Right kidney (tissue), 1 donor: ENCODE measurements around the gene RABGAP1L.
"Not testable (repeated sequence)": the region's sequence is repeated elsewhere in the genome, so short reads cannot be mapped to it uniquely, and the experiment has no call there.

Experiments used
- DNase-seq: peaks from one replicate; pipeline ENCODE4 v3.0.0-alpha.2; 2016

RABGAP1L gene

DNA sequence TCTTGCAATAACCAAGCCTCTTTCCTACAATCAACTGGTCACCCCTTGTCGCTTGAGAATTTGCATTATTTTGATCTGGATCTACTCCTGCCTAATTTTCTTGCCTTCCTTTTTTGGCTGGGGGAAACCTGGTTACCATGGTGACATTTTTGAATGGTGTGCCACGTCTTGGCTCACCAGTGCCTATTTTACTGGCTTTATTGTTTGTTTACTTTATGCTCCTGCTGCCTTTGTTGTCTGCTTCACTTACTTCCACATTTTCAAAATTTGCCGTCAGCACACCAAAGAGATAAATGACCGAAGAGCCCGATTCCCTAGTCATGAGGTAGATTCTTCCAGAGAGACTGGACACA is 289.2 kb downstream of the RABGAP1L start:
- DNase-seq, result no peak

GRCh38 chr1:174448974-174449373 is 289.7 kb downstream of the RABGAP1L start:
- no peak for DNase-seq

DNA sequence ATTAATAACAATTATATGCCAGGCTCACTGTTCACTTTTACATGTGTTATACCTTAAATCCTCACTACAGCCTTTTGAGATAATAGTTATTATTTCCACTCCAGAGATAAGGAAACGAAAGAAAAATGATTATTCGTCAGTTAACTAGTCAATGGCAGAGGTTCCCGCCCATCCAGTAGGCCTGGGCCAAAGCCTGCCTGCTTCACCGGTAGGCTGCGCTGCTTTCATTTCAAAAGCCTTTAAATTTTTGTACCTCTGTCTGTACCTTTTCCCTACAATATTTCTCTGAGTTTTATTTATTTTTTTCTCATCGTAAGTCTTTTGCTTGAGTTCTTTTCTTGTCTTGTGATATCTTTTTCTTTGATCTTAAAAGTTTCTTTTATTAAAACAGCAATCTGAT is 292.1 kb downstream of the RABGAP1L start:
- no peak for DNase-seq

GRCh38 chr1:174465855-174466254 is 306.5 kb downstream of the RABGAP1L start:
- no peak for DNase-seq

GRCh38 chr1:174466607-174467006 is 307.3 kb downstream of the RABGAP1L start:
- DNase-seq, result no peak

- DNase-seq, result no peak
These were observed 309.7 kb downstream of the RABGAP1L start for GRCh38 chr1:174469052-174469451.

GRCh38 chr1:174469687-174470086 is 310.4 kb downstream of the RABGAP1L start:
- no peak for DNase-seq

GRCh38 chr1:174479281-174479680 is 320.0 kb downstream of the RABGAP1L start:
- DNase-seq, result no peak

DNA sequence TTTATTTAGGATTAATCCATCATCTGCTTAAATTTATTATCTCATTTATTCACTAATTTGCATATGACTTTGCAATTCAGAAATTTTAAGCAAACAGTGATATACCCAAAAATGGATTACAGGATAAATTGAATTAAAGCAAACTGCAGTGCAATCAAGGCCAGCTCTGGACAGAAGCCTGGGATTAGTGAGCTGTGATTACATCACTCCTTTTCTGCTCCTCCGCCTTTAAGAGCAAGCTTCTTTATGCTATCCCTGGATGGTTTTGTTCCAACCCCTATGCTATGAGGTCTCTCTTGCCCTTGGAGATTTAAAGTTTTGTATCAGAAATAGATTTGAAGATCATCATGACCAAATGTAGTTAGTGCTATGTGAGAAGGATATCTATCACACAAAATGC is 321.0 kb downstream of the RABGAP1L start:
- DNase-seq, result no peak

- DNase-seq, result no peak
These were observed 332.3 kb downstream of the RABGAP1L start for GRCh38 chr1:174491606-174492005.

DNA sequence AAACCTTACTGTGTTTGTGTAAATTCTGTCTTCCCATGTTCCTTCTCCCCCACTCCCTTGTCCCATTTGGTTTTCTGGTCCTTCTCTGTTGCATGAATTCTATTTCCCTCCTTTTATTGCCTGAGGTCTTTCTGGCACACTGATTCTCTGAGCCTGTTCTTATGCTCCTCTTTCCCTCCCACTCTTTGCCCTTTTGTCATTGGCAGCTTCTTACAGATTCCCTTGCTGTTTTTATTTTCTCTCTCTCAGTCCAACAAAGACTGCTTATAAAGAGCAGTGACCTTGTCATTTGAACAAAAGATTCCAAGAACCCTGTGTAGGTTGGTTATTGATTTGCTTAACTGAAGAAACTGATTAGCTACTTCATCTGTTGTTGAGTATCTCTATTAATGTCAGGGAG is 338.2 kb downstream of the RABGAP1L start:
- no peak for DNase-seq

- not testable (repeated sequence) for DNase-seq
These were observed 357.4 kb downstream of the RABGAP1L start for GRCh38 chr1:174516755-174517154.

- DNase-seq, result no peak
These were observed 360.5 kb downstream of the RABGAP1L start for GRCh38 chr1:174519844-174520243.

DNA sequence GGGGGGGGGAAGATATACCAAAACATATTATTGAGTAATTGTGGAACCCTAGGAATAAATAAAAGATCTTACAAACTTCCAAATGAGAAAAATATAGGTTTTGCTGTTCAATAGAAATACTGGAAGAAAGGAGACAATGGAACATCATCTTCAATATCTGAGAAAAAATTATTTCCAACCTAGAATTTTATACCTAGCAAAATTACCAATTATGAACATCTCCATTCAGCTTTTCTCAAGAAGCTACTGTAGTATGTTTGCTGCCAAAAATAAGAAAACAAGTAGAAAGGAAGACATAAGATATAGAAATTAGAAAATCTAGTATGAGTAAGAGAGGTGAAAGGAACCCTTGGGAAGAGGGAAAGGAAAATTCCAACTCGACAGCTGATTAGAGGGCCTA is 372.4 kb downstream of the RABGAP1L start:
- no peak for DNase-seq

DNA sequence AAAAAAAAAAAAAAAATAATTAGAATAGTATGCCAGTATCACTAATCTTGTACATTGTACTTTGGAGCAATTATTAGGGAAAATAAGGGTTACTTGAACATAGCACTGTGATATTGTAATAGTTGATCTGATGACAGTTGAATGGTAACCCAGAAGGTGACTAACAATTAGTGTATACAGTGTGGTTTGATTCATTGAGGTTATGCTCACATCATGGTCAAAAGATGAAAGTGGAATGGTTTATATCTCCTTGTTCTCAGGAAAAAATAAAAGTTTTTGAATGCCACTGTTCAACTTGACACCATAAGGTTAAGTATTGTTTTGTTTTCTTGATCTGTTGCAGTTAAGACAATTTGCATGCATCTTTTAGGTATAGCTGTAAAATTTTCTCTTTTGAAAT is 375.5 kb downstream of the RABGAP1L start:
- no peak for DNase-seq

GRCh38 chr1:174535207-174535606 is 375.9 kb downstream of the RABGAP1L start:
- DNase-seq, result no peak

GRCh38 chr1:174543421-174543820 is 384.1 kb downstream of the RABGAP1L start:
- not testable (repeated sequence) for DNase-seq

DNA sequence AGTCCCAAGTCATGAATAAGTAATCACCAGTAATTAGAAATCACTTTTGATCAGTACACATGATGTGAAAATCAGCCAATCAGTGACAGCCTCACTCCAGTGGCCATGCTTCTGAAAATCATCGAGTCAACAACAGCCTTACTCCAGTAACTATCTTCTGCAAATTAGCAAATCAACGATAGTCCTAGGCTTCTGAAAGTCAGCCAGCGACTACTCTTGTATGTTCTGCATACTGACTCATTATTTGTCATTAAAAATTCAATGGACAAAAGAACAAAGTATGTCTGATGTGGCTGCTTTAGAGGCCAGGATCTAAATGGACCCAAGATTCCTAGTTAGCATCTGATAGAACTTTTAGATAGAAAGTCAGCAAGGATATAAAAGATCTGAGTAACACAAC is 391.0 kb downstream of the RABGAP1L start:
- no peak for DNase-seq

- DNase-seq, result no peak
These were observed 397.1 kb downstream of the RABGAP1L start for GRCh38 chr1:174556392-174556791.

DNA sequence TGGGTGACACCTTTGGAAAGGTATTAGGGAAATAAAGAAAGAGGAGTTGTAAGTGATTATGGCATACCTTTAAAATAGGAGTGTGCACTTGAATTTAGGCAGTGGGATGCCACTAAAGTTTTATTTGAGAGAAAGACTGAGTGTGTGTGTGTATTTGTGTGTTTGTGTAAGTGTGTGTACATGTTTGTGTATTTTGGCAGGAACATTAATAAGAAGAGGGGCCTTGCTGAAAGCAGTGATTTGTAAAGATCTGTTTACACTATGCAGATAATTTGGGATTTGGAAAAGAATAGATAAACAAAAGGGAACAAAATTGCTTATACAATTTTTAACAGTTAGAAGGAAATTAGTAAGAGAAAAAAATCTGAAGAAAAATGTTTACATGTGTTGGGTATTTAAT is 409.2 kb downstream of the RABGAP1L start:
- DNase-seq, result no peak

DNA sequence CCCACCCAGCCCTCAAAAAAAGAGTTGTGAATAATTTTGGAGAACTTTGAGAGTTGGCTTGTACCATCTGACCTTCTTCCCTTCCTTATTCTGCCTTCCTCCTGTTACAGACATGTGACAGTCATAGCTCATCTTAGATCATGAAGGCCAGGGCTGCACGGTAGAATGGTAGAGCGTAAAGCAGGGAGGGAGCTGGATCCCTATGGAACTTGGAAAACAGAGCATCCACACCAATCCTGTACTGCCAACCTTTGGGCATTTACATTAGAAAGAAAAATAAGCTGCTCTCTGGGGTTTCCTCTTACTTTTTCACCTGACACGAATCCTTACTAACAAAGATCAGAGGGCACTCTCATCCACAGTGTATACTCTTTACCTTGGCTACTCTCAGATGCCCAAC is 409.9 kb downstream of the RABGAP1L start:
- no peak for DNase-seq

DNA sequence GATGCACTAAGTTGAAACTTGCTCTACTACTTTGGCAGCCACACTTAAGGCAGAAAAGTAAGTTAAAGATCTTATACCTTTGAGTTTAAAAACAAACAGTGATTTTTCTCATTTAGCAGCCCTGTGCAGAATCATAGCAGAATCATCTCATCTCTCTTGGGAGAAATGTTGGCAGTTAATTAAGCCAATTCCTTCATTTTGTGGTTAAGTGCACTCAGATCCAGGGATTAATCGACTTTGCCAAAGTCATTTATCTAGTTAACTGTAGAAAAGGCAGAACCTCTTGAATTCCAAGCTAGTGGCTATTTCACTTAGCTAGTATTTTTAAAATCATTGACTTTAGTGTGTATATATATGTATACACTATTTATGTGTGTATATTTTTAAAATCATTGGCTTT is 413.5 kb downstream of the RABGAP1L start:
- no peak for DNase-seq

DNA sequence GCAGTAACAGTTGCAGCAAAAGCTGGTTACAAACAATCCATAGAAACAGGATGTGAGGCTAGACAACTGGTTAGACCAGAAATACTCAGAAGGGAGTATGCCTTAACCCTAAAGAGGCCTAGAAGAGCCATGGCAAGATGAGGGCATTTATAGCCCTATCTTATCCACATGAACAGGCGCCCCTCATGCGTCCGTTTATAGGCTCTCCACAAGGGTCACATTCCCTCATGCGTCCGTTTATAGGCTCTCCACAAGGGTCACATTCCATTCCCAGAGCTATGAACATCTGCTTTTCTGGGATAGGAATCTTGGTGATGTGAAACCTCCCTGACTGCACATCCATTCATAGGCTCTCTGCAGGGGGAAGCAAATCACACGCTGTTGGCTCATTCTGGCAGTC is 416.8 kb downstream of the RABGAP1L start:
- DNase-seq, result not testable (repeated sequence)

DNA sequence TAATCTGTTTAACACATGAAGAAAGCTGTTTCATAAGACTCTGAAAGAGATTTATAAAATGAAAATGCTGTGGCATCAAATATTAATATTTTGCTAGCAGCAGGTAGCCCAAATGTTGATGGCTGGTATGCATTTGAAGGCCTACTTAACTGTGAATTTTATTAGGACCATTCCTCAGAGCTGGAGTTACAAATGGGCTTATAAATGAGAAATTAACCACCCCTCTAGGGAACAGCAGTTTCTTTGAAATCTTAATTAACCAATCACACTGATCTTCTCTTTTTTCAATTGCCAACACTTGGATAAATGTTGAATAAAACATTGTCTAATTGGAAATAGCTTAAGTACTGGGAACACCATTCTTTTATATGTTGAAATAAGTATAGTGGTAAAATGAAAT is 418.4 kb downstream of the RABGAP1L start:
- DNase-seq, result no peak

DNA sequence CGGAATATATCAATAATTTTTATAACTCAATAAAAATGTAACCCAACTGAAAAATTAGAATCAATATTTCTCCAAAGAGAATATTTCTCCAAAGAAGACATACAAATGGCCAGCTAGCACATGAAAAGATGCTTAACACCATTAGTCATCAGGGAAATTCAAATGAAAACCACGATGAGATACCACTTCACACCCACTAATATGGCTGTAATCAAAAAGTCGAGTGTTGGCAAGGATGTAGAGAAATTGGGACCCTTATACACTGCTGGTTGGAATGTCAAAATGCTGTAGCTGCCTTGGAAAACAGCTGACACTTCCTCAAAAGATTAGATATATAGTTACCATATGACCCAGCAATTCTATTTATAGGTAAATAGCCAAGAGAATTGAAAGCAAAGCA is 421.5 kb downstream of the RABGAP1L start:
- DNase-seq, result no peak

- DNase-seq, result no peak
These were observed 424.0 kb downstream of the RABGAP1L start for GRCh38 chr1:174583316-174583715.
